NK-92 (cell line): ENCODE data around the gene APOL6.

Experiments
- DNase-seq: peaks from one replicate; lab custom pipeline; 2025; ENCODE audit not compliant: unreplicated experiment; lab: John Stamatoyannopoulos, UW

APOL6 gene

GRCh38 chr22:35711336-35711735 is 63.1 kb downstream of the APOL6 start:
- DNase-seq = no peak

- no peak for DNase-seq
These were observed 64.4 kb downstream of the APOL6 start for GRCh38 chr22:35712672-35713071.

GRCh38 chr22:35717572-35717971 is 69.3 kb downstream of the APOL6 start, which contains the start of gene APOL5:
TSS of gene APOL5 (plus strand) at chr22:35717872. CDS start at chr22:35717872, 0 bp downstream.
- DNase-seq = no peak
